GM19455 (cell line): ENCODE results near the gene TBCK.

ENCODE experiments used
- ATAC-seq: cut with Tn5 transposase; IDR thresholded peaks from one replicate; pipeline ENCODE4 v1.9.1; 2021; ENCODE audit not compliant: unreplicated experiment

TBCK gene

GRCh38 chr4:105998171-105999063, 317.6 kb downstream of the TBCK start:
- no peak for ATAC-seq

DNA sequence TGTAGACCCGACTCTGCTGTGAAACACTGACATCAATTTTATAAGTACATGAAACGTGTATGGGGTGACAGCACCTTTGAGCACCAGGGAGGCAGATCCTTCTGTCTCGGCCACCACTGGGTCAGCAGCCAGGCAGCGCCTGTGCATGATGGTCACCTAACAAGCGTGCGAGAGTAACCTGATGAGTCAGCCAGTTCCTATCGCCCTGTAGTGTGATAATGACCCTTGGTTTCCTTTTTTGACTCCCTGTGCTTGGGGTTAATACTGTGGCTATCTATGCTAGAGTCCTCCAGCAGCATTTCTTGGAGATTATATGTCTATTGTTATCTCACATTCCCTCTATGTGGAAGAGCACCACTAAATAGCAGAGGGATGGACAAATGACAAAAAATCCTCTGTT, 319.2 kb downstream of the TBCK start:
- no peak for ATAC-seq

GRCh38 chr4:105994841-105995501, 321.0 kb downstream of the TBCK start:
- no peak for ATAC-seq

DNA sequence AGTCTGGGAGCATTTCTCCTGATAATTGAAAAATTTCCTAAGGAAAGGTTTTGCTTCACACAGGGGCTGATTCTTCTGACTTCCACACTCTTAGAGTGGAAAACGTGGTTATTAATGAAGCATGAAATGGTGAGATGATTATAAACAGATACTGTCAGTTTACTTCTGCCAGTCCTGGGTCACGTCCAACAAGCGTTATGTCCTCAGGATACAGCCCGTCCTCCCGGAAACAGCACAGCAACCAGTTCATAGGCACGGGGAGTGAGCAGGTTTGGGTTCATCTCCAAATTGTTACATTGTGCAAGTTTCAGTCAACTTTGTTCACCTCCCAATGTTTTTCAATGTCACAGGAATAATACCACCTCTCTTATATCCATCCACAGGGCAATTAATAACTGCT, 321.9 kb downstream of the TBCK start:
- no peak for ATAC-seq

GRCh38 chr4:105992641-105993305, 323.2 kb downstream of the TBCK start:
- ATAC-seq: no peak

GRCh38 chr4:105991726-105992125, 324.3 kb downstream of the TBCK start:
- ATAC-seq: no peak
